Smooth muscle cell of the brain vasculature (primary cell): ENCODE data around the gene PGS1.

ENCODE experiments used
- DNase-seq: peaks from one replicate; pipeline ENCODE4 v3.0.0-alpha.2; 2012; ENCODE audit warnings: low read depth, low spot score

PGS1 gene

GRCh38 chr17:78387977-78388941 is 9.8 kb downstream of the PGS1 start:
- DNase-seq = no peak

DNA sequence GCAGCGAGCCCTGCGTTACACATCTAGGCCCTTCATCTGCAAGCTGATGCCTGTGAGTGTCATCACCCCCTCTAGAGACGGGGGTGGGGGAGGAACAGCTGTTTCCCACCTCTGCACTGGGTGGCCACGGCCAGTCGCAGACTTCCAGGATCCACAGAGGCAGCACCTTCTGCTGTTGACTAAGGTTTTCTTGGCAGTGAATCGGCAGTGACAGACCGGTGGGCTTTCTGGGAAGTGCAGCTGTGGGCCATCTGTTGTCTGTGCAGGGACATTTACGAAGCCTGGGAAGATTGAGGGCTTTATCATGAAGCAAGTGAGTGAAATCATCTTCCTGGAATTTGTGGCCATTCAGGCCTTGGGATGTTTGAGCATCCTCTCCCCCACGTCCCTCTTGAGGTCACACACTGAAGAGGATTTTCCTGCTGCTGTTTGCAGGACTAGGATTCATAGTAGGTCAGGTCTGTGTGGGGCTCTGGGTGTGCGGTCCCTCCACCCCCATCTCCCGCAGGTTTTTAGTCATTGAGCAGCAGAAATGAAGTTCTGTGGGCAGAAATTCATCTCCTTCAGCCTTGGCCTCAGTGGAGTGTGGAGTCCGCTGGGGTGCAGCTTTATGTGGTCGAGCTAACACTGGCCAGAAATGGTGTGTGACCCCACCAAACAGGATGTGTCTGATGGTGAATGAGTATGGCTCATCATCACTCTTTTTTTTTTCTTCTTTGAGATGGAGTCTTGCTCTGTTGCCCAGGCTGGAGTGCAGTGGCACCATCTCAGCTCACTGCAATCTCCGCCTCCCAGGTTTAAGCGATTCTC is 12.0 kb downstream of the PGS1 start:
- no peak for DNase-seq

DNA sequence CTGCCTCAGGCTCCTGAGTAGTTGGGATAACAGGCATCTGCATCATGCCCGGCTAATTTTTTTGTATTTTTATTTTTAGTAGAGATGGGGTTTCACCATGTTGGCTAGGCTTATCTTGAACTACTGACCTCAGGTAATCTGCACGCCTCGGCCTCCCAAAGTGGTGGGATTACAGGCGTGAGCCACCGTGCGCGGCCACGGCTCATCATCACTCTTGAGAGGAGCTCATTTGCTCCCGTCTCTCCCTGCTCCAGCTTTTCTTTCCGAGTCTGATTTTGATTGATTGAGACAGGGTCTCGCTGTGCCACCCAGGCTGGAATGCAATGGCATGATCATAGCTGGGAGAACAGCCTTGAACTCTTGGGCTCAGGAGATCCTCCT is 12.6 kb downstream of the PGS1 start:
- DNase-seq = no peak

- DNase-seq = no peak
Measured at GRCh38 chr17:78391843-78392242, 13.4 kb downstream of the PGS1 start.

DNA sequence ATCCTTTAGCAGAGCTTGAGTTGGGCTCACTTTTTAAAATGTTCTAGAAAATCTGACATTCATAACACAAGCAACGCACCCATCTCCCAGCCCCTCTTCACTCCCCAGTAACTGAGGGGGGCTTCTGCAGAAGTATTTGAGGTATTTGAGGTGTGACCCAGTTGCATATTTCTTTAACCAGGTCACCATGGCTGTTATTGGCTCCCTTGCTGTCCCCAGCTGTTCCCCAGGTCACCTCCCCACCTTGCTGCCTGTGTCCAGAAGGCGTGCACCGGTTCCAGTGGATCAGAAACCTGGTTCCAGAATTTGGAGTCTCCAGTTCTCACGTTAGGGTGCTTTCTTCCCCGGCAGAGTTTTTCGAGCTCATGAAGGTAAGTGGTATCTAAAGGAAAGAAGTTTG is 13.8 kb downstream of the PGS1 start:
- no peak for DNase-seq

GRCh38 chr17:78393575-78393974 is 15.1 kb downstream of the PGS1 start:
- DNase-seq = no peak

DNA sequence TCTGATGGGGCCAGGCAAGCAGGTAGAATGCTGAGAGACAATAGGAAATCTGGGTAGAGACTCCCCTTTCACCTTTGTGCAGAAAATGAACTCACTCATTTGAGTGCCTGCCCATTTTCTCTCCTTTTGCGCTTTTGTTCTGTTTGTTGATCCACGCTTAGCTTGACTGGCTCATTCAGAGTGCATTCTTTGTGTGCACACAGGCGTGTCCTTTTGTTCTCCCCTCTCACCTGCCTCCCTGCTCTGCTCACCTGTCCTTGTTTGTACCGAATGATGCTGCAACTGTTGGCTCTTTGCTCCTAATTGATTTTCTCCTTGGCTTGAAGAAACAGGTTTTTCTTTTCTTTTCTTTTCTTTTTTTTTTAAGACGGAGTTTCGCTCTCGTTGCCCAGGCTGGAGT is 15.8 kb downstream of the PGS1 start:
- no peak for DNase-seq

- no peak for DNase-seq
Measured at GRCh38 chr17:78395155-78395554, 16.7 kb downstream of the PGS1 start.

- no peak for DNase-seq
Measured at GRCh38 chr17:78396441-78397337, 18.2 kb downstream of the PGS1 start.

GRCh38 chr17:78397681-78398101 is 19.2 kb downstream of the PGS1 start:
- DNase-seq = no peak

DNA sequence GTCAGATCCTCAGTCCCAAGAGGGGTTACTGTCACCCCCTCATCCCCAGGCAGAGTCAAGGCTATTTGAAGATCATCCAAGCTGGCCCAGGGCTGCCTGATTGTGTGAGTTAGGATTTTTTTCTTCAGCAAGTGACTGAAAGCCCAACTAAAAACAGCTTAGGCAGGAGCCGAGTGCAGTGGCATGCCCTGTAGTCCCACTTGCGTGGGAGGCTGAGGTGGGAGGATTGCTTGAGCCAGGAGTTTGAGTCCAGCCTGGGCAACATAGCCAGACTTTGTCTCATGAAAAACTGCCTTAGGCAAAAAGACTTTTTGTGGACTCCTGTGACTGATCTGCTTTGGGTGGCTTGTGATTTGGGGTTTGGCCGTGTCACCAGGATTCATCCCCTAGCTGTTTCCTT is 19.9 kb downstream of the PGS1 start:
- DNase-seq = no peak

DNA sequence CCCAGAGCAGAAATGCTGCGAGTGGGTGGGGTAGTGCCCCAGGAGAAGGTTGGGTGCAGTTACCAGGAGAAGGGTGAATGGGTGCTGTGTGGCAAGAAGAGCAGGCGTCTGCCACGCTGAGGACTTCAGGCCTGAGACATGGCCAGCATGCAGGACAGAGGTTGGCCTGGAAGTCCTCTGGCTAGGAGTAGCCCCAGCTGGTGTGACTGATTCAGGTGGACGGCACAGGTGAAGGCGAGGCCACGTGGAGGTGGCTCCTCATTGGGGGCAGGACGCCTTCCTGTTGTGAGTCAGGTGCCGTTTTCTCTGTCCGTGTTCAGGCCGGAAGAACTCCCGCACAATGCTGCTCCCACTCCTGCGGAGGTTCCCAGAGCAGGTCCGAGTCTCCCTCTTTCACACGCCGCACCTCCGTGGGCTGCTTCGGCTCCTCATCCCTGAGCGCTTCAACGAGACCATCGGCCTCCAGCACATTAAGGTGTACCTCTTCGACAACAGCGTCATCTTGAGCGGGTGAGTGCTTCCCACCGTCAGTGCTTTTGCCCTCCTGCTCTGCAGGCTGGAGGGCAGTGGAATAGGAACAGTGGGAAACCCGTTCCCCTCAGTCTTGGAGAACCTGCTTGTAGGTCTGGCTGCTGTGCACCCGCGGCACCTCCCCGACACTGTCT is 20.7 kb downstream of the PGS1 start:
- no peak for DNase-seq

- no peak for DNase-seq
Measured at GRCh38 chr17:78399693-78400144, 21.3 kb downstream of the PGS1 start.

GRCh38 chr17:78400581-78401240 is 22.3 kb downstream of the PGS1 start:
- DNase-seq = no peak

DNA sequence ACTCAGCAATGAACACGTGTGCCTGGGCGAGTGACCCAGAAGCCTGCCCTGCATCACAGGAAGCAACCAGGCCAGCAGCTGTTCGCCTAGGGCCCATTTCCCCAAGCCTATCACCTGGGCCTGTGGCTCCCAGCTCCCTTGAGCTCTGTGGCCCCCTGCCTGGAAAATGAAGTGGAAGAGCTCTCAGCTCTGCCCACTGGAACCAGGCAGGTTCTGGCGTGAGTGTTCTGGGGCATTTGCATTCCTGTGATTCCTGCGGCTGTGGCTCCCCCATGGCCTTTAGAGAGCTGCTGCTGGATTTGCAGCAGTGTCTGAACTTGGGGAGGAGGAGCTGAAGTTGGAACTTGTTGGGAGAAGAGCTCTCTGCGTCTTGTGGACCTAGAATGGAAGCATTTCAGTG is 22.8 kb downstream of the PGS1 start:
- no peak for DNase-seq

GRCh38 chr17:78401891-78402290 is 23.4 kb downstream of the PGS1 start:
- DNase-seq = no peak

- DNase-seq = no peak
Measured at GRCh38 chr17:78403822-78404221, 25.4 kb downstream of the PGS1 start.

GRCh38 chr17:78406396-78406795 is 27.9 kb downstream of the PGS1 start:
- no peak for DNase-seq

DNA sequence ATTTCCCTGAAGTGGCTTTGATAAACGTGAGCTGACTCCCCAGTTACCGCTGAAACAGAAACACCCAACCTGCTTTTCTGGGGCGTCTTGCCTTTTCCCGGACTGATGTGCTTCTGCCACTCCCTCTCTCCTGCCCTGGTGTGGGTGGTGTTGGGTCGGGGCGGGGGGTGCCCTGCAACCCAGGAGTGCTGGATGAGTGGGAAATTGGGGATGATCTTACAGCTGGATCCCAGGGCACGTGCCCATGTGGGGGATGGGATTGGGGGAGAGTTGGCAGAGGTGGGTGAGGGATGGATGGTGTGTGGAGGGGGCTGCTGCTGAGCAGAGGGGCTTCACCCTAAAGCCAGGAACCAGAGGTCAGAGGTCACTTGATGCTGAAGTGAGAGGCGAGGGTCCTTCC is 28.5 kb downstream of the PGS1 start:
- no peak for DNase-seq

GRCh38 chr17:78407387-78408000 is 29.0 kb downstream of the PGS1 start:
- no peak for DNase-seq
